ENCODE measurements around the gene SLC25A25. TPM values are rescaled to one million over a fixed set of nuclear protein-coding genes. Genes with fewer than 3 reads are reported as not detected.

Gene SLC25A25
- total and polyA plus RNA-seq, 5 experiments from 2014 or later, result 12.1 to 18.9 (median 17.8) TPM

GRCh38 chr9:128092199-128092977 is 24.4 kb downstream of the SLC25A25 start:
- Mint-ChIP-seq H3K27me3 (no peaks in the 10 kb centered on the region), H3K9me3 (no peaks in the 10 kb centered on the region), H3K4me3 (peak overlapping the region; percentile 73 to 92 (median 84)), H3K36me3 (peaks cover 0 to 16% (median 3%) of the 10 kb centered on the region in 3 donors), H3K27ac (peak overlapping the region; percentile 90 to 99 (median 95)), H3K4me1 (peaks cover 42 to 86% (median 78%) of the 10 kb centered on the region in 4 donors)
- no peak for ATAC-seq
- DNase-seq, result no peak
- POLR2A ChIA-PET, result interaction anchor here (0.6 to 5.0 kb wide), 26 partner anchors 8 to 307 kb away, joined by 3 to 54 read pairs (median 4); partner anchors contain the start of genes EEIG1, NAIF1 and SLC25A25

GRCh38 chr9:128093011-128093410 is 25.0 kb downstream of the SLC25A25 start:
- Mint-ChIP-seq H3K4me1 (peaks cover 39 to 85% (median 77%) of the 10 kb centered on the region in 4 donors), H3K4me3 (peak overlapping the region; percentile 50 to 92 (median 84)), H3K27ac (peak overlapping the region; percentile 90 to 99 (median 95)), H3K27me3 (no peaks in the 10 kb centered on the region), H3K36me3 (peaks cover 0 to 10% (median 3%) of the 10 kb centered on the region in 3 donors), H3K9me3 (no peaks in the 10 kb centered on the region)
- DNase-seq (peak in 7 of 10 donors; percentile 44 to 85 (median 60)), ATAC-seq (peak; percentile 86)
- POLR2A ChIA-PET, result interaction anchor here (0.6 to 5.0 kb wide), 21 partner anchors 10 to 308 kb away, joined by 3 to 54 read pairs (median 5); partner anchors contain the start of genes EEIG1, NAIF1 and SLC25A25

GRCh38 chr9:128094166-128094949 is 26.3 kb downstream of the SLC25A25 start:
- peak overlapping the region; percentile 49 to 90 (median 84) for H3K4me3 Mint-ChIP-seq
- peaks cover 0 to 10% (median 3%) of the 10 kb centered on the region in 3 donors for H3K36me3 Mint-ChIP-seq
- POLR2A ChIA-PET, result interaction anchor here (0.5 to 5.0 kb wide), 9 partner anchors 19 to 217 kb away, joined by 3 to 54 read pairs (median 6); partner anchors contain the start of genes NAIF1 and SLC25A25
- ATAC-seq (peak; percentile 54 to 70), DNase-seq (peak; percentile 39 to 78 (median 71))
- H3K4me1 Mint-ChIP-seq, result peaks cover 37 to 88% (median 81%) of the 10 kb centered on the region in 4 donors
- H3K27me3 Mint-ChIP-seq, result no peaks in the 10 kb centered on the region
- H3K27ac Mint-ChIP-seq, result peak overlapping the region; percentile 90 to 99 (median 95)
- H3K9me3 Mint-ChIP-seq, result no peaks in the 10 kb centered on the region

- POLR2A ChIA-PET, result interaction anchor here (0.5 to 5.0 kb wide), 5 partner anchors 19 to 216 kb away, joined by 4 to 54 read pairs (median 6); partner anchors contain the start of genes NAIF1 and SLC25A25
- no peaks in the 10 kb centered on the region for H3K27me3 Mint-ChIP-seq
- no peaks in the 10 kb centered on the region for H3K9me3 Mint-ChIP-seq
- peaks cover 0 to 10% (median 3%) of the 10 kb centered on the region in 3 donors for H3K36me3 Mint-ChIP-seq
- peak overlapping the region in 7 of 10 donors; percentile 81 to 90 (median 86) for H3K4me3 Mint-ChIP-seq
- no peak for ATAC-seq
- no peak for DNase-seq
- peaks cover 40 to 88% (median 82%) of the 10 kb centered on the region in 4 donors for H3K4me1 Mint-ChIP-seq
- peak overlapping the region; percentile 90 to 99 (median 95) for H3K27ac Mint-ChIP-seq
Observed at GRCh38 chr9:128094950-128095544, 27.0 kb downstream of the SLC25A25 start.

- Mint-ChIP-seq H3K9me3 (no peaks in the 10 kb centered on the region), H3K27me3 (no peaks in the 10 kb centered on the region), H3K4me1 (peaks cover 31 to 87% (median 73%) of the 10 kb centered on the region in 4 donors), H3K36me3 (peaks cover 0 to 21% (median 7%) of the 10 kb centered on the region in 3 donors), H3K27ac (peak overlapping the region in 9 of 10 donors; percentile 24 to 93 (median 69)), H3K4me3 (no peak overlapping the region)
- DNase-seq, result no peak
- POLR2A ChIA-PET, result interaction anchor here (0.5 to 4.7 kb wide), 10 partner anchors 10 to 801 kb away, joined by 3 to 23 read pairs (median 4); partner anchors contain the start of genes EEIG1, NAIF1 and SLC25A25
- ATAC-seq, result no peak
Observed at GRCh38 chr9:128096616-128097536, 28.8 kb downstream of the SLC25A25 start.

DNA sequence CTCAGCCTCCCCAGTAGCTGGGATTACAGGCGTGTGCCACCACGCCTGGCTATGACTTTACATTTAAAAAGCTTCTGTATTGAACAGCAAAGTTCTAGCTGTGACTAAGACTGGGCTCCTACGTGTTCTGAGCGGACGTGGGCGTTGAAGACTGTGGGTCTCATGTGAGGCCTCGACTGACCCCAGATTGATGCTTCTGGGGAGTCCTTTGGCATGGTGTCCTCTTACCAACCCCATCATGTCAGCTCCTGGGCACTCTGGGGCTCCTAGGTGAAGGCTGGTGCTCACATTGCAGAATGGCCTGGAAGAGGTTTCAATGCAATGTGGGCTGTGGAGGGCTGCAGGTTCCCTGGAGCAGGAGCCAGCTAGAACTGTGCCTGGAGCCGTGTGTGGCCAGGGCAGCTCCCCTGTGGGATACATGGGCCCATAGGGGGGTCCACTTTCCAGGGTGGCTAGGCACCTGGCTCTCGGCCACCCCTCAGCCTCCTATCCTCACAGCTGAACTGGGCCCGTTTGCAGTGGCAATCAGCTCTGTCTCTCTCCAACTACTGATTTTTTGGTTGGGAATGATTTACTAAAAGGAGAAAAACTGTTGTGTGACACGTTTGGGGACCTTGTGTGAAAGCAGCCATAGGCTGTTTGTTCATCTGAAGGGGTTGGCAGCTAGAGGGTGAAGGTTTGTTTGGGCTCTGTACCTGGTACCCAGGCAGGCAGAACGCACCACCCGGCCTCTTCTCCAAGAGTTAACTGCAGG is 29.7 kb downstream of the SLC25A25 start:
- ATAC-seq (no peak), DNase-seq (no peak)
- POLR2A ChIA-PET, result interaction anchor here (0.6 to 4.7 kb wide), 12 partner anchors 9 to 122 kb away, joined by 3 to 23 read pairs (median 4); partner anchors contain the start of genes EEIG1, NAIF1 and SLC25A25
- Mint-ChIP-seq H3K4me1 (peaks cover 31 to 87% (median 69%) of the 10 kb centered on the region in 4 donors), H3K27me3 (no peaks in the 10 kb centered on the region), H3K27ac (peak overlapping the region; percentile 43 to 95 (median 86)), H3K9me3 (no peaks in the 10 kb centered on the region), H3K36me3 (peaks cover 0 to 29% (median 13%) of the 10 kb centered on the region in 3 donors), H3K4me3 (peak overlapping the region in 9 of 10 donors; percentile 32 to 87 (median 62))

DNA sequence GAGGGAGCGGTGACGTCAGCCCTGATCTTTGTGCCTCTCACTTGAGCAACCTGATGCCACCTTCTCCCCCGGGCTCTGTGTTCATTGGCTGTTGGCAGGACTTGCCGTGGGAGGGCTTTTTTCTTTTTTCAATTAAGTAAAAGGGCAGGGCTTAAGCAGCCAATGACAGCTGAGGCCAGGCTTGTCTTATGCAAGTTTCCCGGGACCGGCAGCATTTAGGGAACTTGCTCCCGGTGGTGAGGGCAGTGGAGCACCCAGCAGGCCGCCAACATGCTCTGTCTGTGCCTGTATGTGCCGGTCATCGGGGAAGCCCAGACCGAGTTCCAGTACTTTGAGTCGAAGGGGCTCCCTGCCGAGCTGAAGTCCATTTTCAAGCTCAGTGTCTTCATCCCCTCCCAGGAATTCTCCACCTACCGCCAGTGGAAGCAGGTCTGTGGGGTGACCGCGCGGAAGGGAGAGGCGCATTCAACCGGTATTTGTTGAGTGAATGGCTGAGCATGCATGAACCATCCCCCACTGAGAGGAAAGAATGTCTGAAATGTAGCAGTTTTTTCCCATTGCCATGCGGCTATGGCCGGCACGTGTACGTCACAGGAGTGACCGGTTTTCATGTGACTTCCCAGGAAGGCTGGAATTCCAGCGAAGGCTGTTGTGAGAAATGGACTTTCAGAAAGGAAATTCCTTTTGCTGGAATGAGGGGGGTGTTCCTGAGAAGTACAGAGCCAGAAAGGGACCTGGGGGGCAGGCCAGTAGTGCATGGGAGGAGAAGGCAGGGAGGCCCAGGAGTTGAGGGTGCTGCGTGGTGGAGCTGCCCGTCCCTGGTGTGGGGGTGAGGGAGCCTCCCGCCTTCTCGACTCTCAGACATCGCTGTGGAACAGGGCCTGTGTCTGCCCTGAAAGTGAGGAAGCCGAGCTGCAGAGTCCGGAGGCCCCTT is 30.5 kb downstream of the SLC25A25 start:
- POLR2A ChIA-PET, result interaction anchor here (0.6 to 4.7 kb wide), 9 partner anchors 8 to 314 kb away, joined by 3 to 23 read pairs (median 4); partner anchors contain the start of genes NAIF1 and SLC25A25
- H3K4me1 Mint-ChIP-seq, result peaks cover 29 to 87% (median 67%) of the 10 kb centered on the region in 4 donors
- ATAC-seq (peak; percentile 66 to 69), DNase-seq (peak in 9 of 10 donors; percentile 32 to 87 (median 68))
- H3K27ac Mint-ChIP-seq, result peak overlapping the region; percentile 43 to 95 (median 86)
- no peaks in the 10 kb centered on the region for H3K27me3 Mint-ChIP-seq
- H3K36me3 Mint-ChIP-seq, result peaks cover 0 to 38% (median 15%) of the 10 kb centered on the region in 3 donors
- peak overlapping the region; percentile 32 to 87 (median 62) for H3K4me3 Mint-ChIP-seq
- no peaks in the 10 kb centered on the region for H3K9me3 Mint-ChIP-seq

- Mint-ChIP-seq H3K4me1 (peaks cover 28 to 87% (median 68%) of the 10 kb centered on the region in 4 donors), H3K4me3 (peak overlapping the region in 9 of 10 donors; percentile 43 to 73 (median 56)), H3K9me3 (no peaks in the 10 kb centered on the region), H3K36me3 (peaks cover 0 to 42% (median 16%) of the 10 kb centered on the region in 3 donors), H3K27ac (peak overlapping the region; percentile 37 to 93 (median 73)), H3K27me3 (no peaks in the 10 kb centered on the region)
- ATAC-seq (peak; percentile 31 to 50), DNase-seq (no peak)
- POLR2A ChIA-PET, result interaction anchor here (0.6 to 4.7 kb wide), 10 partner anchors 7 to 314 kb away, joined by 3 to 23 read pairs (median 4); partner anchors contain the start of genes NAIF1 and SLC25A25
Observed at GRCh38 chr9:128099231-128099931, 31.3 kb downstream of the SLC25A25 start.
